Hematopoietic multipotent progenitor cell treated with erythropoietin and hydrocortisone succinate and interleukin-3 and kit ligand, for 4 days (in vitro differentiated cells): Measurements from ENCODE around the gene CEACAM1.
"Not testable (repeated sequence)": the region's sequence is repeated elsewhere in the genome, so short reads cannot be mapped to it uniquely, and the experiment has no call there.

Source experiments
- DNase-seq: peaks from one replicate; pipeline ENCODE4 v3.0.0-alpha.2; 2015

CEACAM1 gene

GRCh38 chr19:42528354-42529247 lies at the start of gene CEACAM1:
TSS of gene CEACAM1 (minus strand) at chr19:42528481. CDS start at chr19:42528374, 107 bp downstream.
- peak; percentile 29 for DNase-seq

- DNase-seq, result no peak
These were observed 48.7 kb upstream of the CEACAM1 start for GRCh38 chr19:42577016-42577415.

- DNase-seq, result no peak
These were observed 48.0 kb upstream of the CEACAM1 start for GRCh38 chr19:42576241-42576640.

GRCh38 chr19:42573642-42574041 lies 45.4 kb upstream of the CEACAM1 start:
- DNase-seq, result no peak

- no peak for DNase-seq
These were observed 42.8 kb upstream of the CEACAM1 start for GRCh38 chr19:42571116-42571515.

- no peak for DNase-seq
These were observed 40.9 kb upstream of the CEACAM1 start for GRCh38 chr19:42569193-42569592.

GRCh38 chr19:42568006-42568405 lies 39.7 kb upstream of the CEACAM1 start:
- DNase-seq, result peak; percentile 78

- no peak for DNase-seq
These were observed 39.3 kb upstream of the CEACAM1 start for GRCh38 chr19:42567567-42567966.

GRCh38 chr19:42563352-42564210 lies 35.3 kb upstream of the CEACAM1 start:
- DNase-seq, result peak; percentile 72

- no peak for DNase-seq
These were observed 33.2 kb upstream of the CEACAM1 start for GRCh38 chr19:42561512-42561911.

GRCh38 chr19:42560731-42561130 lies 32.5 kb upstream of the CEACAM1 start:
- no peak for DNase-seq

- no peak for DNase-seq
These were observed 30.3 kb upstream of the CEACAM1 start for GRCh38 chr19:42558450-42559150.

GRCh38 chr19:42557386-42557871 lies 29.1 kb upstream of the CEACAM1 start:
- not testable (repeated sequence) for DNase-seq

GRCh38 chr19:42555801-42556200 lies 27.5 kb upstream of the CEACAM1 start:
- peak; percentile 64 for DNase-seq

- DNase-seq, result peak; percentile 73
These were observed 27.0 kb upstream of the CEACAM1 start for GRCh38 chr19:42555317-42555716.

GRCh38 chr19:42554046-42554575 lies 25.8 kb upstream of the CEACAM1 start:
- no peak for DNase-seq

GRCh38 chr19:42553292-42554045 lies 25.2 kb upstream of the CEACAM1 start:
- peak; percentile 57 for DNase-seq

- DNase-seq, result no peak
These were observed 24.1 kb upstream of the CEACAM1 start for GRCh38 chr19:42552086-42553065.

- not testable (repeated sequence) for DNase-seq
These were observed 22.2 kb upstream of the CEACAM1 start for GRCh38 chr19:42550521-42550920.

GRCh38 chr19:42549067-42549466 lies 20.8 kb upstream of the CEACAM1 start:
- DNase-seq, result not testable (repeated sequence)
